DMS114 treated with DMSO at 0.1 percent for 48 hours (cell line): ENCODE results near the gene HHAT.
"Not testable (repeated sequence)": the region's sequence is repeated elsewhere in the genome, so short reads cannot be mapped to it uniquely, and the experiment has no call there.

Source experiments
- DNase-seq: peaks from one replicate; lab custom pipeline; 2025; ENCODE audit not compliant: unreplicated experiment; lab: John Stamatoyannopoulos, UW

The HHAT gene

DNA sequence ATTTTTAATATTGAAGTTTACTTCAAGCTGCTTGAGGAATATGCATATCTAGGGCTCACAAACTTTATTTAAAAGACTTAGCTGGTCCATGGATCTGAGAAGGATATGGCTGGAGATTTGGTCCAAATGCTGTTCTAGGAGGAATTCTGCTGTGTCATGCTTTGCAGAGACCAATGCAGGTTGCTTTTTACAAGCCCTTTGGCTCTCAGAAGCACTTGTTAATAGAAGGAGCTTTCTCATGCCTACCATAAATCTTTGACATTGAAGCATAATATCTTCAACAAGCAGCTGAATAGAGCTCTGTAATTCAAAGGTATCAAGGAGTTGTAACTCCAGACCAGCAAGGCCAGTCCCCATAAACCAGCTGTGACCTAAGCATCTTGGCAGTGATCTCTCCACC lies 299.1 kb downstream of the HHAT start:
- no peak for DNase-seq

GRCh38 chr1:210629276-210629675 lies 300.6 kb downstream of the HHAT start:
- DNase-seq, result no peak

DNA sequence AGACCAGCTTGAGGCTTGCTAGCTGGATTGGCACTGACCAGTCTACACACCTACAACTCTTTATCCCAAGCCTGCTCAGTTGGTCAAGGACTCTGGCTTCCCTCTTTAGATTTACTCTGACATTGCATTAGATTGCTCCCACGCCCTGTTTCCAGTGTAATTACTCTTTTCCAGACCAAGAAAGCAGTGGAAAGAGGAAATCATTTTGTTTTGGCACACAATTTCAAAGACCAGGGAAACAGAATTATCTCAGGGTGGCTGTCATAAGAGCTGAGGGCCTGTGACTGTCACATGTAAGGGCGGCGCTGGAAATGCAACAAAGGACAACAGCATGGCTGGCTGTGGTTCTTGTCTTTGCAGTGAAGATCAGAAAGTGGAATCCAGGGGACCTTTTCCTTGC lies 302.7 kb downstream of the HHAT start:
- no peak for DNase-seq

GRCh38 chr1:210633140-210633539 lies 304.4 kb downstream of the HHAT start:
- no peak for DNase-seq

DNA sequence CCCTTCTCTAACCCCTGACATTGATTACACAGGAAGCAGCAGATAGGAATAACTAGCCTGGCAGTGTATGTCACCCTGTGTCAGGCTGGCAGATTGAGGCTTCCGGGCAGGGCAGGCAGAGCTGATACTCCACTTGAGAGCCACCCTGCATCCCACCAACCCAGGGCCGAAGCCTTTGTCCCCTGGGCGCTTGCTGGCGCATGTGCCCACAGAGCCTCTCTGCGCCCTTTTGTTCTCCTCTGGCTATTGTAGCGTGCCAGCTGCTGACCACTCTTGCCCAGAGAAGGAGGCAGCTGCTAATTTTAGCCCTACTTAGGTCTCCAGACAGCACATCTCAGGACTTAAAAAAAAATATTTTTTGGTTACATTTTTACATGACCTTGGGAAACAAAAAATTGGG lies 304.9 kb downstream of the HHAT start:
- DNase-seq, result no peak

GRCh38 chr1:210635108-210635507 lies 306.4 kb downstream of the HHAT start:
- DNase-seq, result no peak

DNA sequence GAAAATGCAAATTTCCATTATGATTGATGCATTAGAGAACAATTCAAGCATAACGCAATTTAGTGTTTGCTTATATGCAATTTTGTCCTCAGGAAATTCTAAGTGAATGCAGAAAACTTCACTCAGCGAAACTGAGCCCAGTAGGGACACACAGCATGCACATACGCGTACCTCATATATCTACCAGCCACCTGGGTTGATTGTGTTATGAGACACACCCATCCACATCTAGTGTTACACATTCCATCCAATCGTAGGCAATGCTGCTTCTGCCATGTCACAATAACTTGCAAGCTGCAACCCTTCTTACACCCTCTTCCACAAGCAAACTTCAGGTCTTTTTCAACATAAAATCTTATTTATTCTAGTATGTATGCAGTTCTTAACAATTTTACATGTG lies 312.9 kb downstream of the HHAT start:
- no peak for DNase-seq

GRCh38 chr1:210645582-210646257 lies 317.0 kb downstream of the HHAT start:
- DNase-seq, result no peak

DNA sequence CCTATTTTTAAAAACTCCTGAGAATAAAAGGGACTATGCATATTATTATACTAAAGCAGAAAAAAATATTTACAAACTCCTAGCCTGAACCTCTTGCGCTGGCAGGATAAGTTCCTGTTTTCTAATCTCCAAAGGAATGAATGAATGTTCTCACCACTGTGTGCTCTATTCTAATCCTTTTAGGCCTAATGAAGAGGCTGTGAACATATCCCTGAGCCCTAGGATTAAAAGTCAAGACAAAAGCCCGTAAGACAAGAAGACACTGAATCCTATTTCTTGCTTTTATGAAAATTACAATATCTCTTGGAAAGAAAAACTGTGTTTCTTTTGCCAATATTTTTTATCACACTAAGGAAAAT lies 317.5 kb downstream of the HHAT start:
- DNase-seq, result no peak

- no peak for DNase-seq
These were observed 319.0 kb downstream of the HHAT start for GRCh38 chr1:210647406-210648333.

DNA sequence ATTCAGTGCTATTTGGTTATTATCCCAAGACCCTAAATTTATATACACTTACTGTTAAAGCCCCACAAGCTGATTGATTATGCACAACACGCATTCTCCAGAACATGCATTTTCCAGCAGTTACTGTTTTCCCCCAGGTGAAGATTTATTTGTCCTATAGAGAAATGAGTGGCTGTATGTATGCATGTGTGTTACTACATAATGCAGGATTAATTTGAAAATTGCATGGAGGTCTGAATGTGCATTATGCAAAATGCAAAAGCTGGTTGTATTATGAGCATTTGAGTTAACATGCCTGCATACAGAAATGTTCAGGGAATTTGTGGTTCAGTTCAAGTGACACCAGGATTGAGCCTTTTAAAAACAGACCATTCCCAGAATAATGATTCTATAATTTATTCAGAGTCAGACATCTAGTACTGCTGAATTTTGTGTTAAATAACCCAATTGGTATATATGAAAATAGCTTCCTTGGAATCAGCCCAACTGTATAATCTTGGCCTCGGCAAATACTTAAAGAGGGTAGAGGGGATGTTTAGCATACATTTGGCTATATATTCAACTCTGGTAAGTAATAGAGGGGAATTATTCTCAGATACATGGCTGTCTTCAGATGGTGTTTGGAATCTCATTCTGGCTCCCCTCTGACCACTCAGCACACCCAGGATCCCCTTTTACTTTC lies 320.0 kb downstream of the HHAT start:
- DNase-seq, result no peak

GRCh38 chr1:210650403-210650802 lies 321.7 kb downstream of the HHAT start:
- DNase-seq, result no peak

DNA sequence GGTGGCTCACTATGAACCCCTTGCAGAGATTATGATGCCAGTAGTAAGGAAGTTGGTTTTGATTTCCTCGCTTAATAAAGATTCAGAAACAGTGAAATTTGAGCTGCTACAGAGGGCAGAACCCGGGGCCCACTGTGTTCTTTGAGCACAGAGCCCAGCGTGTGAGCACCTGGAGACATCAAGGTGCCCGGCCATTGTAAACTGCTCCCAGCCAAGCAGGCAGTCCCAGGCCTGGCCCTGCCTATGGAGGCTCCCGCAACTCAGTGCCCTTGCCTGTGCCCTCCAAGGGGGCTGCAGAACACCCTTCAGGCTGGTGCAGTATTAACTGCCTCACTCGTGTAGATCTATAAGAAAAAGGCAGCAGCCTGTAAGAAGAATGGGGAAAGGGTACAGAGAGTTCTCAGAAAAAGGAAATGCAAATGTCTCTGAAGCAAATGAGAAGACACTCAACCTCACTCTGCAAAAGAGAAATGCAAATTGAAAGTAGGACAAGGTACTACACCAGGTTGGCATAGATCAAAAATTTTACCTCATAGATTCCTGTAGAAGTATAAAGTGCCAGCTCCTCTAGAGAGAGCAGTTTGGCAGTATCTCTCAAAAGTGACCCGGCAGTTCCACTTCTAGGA lies 323.7 kb downstream of the HHAT start:
- no peak for DNase-seq

GRCh38 chr1:210653771-210654170 lies 325.1 kb downstream of the HHAT start:
- no peak for DNase-seq

- DNase-seq, result no peak
These were observed 325.7 kb downstream of the HHAT start for GRCh38 chr1:210654176-210654981.

DNA sequence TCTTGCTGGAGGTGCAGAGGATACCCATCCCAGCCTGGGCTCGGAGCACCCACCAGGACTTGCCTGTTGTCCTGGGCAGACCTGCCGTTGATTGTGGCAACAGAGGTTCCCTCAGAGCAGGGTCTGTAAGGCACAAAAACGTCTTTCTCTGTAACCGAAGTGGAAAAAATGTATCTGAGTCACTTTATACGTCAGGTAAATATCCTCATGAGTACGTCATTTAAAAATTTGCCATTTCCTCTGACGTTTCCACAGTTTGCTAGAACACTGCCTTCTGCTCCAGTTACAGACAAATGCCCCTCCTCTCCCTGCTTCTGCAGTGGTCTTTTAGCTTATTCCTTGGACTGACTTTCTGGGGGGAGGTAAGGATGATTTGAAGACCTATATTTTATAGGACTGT lies 326.8 kb downstream of the HHAT start:
- DNase-seq, result no peak

DNA sequence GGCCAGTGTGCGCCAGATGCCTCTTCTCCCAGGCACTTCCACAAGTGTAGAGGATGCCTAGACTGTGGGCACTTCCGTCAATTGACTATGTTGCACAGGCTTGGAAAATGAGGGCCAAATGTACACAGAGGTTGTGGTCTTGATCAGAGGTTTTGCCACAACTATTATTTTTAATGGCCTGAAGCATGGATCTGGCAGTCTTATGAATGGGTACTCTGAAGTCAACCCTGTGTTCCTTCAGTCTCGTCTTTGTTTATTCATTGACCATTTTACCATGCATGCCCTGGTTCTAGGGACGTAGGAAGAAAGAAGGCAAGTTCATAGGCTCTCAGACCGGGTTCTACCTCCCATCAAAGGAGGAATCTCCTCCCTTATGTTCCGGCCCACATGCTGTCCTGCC lies 329.1 kb downstream of the HHAT start:
- DNase-seq, result no peak

GRCh38 chr1:210661520-210661919 lies 332.8 kb downstream of the HHAT start:
- DNase-seq, result not testable (repeated sequence)

DNA sequence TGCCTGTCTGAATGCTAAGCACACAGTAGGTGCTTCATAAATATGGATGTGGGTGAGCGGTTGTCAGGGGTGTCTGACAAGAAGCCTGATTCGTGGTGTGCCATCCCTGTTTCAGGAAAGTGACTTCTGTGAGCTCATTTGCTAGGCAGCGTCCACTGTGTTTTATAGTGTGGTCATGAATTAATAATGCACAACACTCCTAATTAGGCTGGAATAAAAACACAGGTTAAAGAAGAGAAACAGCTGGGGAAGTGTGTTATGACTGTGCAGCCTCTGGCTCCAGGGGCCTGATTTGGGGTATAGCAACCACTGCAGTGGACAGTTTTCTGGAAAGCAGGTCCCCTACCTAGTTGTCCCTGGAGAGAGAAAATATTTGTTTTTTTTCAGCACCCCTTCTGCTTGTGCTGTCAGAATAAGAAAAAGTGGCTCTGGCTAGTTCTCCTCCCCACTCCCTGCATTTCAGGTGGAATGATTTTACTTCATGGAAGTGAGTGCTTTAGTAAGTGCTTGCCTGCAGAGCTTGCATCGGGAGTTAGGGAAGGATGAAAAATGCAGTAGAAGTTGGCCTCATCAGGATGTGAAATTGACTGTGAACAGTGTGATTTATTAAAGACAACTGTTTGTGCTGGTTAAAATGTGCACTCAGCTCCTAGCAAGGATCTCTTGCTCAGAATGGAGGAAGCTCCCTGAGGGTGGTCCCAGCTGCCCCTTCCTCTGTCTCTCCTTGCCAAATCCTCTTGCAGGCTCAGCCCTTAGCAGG lies 333.8 kb downstream of the HHAT start:
- no peak for DNase-seq
